ENCODE measurements around the gene EPS8.

GRCh38 chr12:15717940-15718567, 71.1 kb downstream of the EPS8 start:
- TF ChIP-seq POLR2A (IDR thresholded peaks at IDR 0.05) = no peak
- TF ChIP-seq, protein P1, sequence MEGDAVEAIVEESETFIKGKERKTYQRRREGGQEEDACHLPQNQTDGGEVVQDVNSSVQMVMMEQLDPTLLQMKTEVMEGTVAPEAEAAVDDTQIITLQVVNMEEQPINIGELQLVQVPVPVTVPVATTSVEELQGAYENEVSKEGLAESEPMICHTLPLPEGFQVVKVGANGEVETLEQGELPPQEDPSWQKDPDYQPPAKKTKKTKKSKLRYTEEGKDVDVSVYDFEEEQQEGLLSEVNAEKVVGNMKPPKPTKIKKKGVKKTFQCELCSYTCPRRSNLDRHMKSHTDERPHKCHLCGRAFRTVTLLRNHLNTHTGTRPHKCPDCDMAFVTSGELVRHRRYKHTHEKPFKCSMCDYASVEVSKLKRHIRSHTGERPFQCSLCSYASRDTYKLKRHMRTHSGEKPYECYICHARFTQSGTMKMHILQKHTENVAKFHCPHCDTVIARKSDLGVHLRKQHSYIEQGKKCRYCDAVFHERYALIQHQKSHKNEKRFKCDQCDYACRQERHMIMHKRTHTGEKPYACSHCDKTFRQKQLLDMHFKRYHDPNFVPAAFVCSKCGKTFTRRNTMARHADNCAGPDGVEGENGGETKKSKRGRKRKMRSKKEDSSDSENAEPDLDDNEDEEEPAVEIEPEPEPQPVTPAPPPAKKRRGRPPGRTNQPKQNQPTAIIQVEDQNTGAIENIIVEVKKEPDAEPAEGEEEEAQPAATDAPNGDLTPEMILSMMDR (IDR thresholded peaks at IDR 0.05) = no peak

Measured in lower leg skin (tissue), 3 donors.